GM20431 (cell line): Measurements from ENCODE around the gene CCDC174.
"Not testable (repeated sequence)": the region's sequence is repeated elsewhere in the genome, so short reads cannot be mapped to it uniquely, and the experiment has no call there.

Experiments used
- in situ Hi-C: fragments of 300-500 bp; cut with MseI, MboI; formaldehyde crosslinking; loops from one replicate; pipeline ENCODE4 v1.15.0; 2020; ENCODE audit warnings: low sequenced_read_pairs; ENCODE audit not compliant: unreplicated experiment

CCDC174 gene

DNA sequence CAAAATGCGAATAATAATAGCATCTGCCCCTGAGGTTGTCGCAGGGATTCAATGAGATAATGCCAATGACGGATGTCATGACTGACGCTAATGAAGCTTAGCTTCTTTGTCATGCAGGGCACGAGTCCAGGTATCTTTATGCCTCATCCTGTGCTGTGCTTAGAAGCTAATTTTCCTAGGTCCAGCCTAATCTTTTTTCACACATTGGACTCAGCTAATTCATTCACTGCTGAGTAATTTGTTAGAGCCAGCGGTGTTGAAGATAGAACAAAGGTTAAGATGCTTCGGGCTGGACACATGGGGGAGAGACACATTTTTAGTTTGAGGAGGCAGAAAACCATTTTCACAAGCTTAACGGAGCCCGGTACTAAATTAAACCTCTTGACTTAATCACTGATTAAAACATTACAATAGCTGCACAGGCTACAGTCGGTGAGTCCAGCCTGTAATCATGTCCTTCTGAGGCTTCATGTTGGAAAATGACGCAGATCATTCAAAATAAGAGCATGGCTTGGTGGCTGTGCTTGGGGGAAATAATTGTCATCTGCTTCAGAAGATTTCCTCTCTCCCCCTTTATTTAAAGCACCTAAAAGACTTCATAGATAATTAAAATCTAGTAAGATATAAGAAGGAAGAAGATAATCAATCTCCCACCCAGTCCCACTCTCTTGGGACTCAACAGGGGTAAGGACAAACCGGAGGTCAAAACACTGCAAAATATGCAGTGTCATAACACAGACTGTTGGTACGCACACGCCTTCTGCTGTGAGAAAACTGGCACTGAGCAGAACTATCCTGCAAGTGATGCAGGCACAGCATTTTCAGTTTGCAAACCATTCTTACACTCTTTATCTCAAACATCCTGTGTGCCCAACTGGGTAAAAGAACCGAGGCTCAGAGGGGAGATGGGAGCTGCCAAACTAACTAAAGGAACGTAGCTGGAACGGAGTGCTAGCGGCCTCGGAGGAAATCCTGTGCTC lies 3.3 kb upstream of the CCDC174 start:
- in situ Hi-C loops: loop anchor here (25.0 kb wide), 1 partner anchor 264 kb away; no protein-coding TSS in a partner anchor

DNA sequence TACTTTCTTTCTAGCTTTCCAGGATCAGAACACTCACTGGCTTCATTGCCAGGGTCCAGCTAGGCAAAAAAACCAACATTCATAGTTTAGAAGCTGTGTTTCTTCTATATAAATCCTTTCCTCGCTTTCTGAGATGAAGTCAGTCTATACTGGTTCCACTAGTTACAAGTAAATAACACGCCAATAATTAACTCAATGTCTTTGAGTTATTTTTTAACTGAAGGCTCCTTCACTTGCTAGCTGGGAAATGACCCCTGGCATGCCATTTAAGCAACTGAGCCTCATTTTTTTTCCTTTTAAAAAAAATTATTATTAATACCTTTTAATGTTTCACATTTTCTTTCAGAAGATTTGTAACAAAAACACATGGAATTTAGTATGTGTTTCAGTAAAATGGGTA lies 2.1 kb upstream of the CCDC174 start:
- in situ Hi-C loops: loop anchor here (25.0 kb wide), 1 partner anchor 263 kb away; no protein-coding TSS in a partner anchor

- in situ Hi-C loops: no loop called here
Observed at GRCh38 chr3:14650193-14650592, 1.4 kb upstream of the CCDC174 start.

GRCh38 chr3:14652360-14652907 lies 872 bp downstream of the CCDC174 start:
- in situ Hi-C loops: not testable (repeated sequence)

- in situ Hi-C loops: no loop called here
Observed at GRCh38 chr3:14657579-14657978, 6.0 kb downstream of the CCDC174 start.

DNA sequence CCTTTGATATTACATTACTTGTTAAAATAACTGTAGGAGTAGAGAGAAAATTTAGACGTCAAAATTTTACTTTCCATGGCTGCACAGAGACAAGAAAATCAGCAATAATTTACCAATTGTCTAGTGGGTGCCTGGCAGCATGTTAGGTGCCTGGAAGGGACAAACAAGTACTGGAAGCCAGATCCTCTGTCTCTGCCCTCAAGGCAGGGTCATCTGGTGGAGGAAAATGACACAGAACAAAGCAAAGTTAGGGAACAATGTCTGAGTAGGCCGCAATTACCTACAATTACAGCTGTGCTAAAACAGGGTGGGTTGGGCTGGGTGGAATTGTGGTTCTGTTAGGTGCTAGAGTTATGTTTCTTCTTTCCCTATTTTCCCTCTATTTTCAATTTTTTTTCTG lies 7.4 kb downstream of the CCDC174 start:
- in situ Hi-C loops: no loop called here

DNA sequence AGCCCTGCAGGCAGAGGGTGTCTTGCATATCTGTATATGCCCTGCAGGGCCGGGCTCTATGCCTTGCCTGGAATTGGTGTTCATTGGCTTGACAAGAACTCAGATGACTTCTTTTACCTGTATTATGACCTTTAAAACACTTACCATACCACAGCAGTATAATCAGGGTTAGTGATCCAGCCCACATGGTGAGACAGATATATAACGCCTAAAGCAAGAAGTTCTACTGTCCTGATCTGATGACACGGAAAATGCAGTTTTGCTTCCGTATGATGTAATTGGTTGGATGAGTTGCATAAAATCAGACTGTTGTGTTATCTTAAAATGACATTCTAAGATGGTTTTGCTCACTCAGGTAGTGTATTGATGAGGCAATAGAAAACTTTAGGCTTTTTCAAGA lies 9.4 kb downstream of the CCDC174 start:
- in situ Hi-C loops: no loop called here

DNA sequence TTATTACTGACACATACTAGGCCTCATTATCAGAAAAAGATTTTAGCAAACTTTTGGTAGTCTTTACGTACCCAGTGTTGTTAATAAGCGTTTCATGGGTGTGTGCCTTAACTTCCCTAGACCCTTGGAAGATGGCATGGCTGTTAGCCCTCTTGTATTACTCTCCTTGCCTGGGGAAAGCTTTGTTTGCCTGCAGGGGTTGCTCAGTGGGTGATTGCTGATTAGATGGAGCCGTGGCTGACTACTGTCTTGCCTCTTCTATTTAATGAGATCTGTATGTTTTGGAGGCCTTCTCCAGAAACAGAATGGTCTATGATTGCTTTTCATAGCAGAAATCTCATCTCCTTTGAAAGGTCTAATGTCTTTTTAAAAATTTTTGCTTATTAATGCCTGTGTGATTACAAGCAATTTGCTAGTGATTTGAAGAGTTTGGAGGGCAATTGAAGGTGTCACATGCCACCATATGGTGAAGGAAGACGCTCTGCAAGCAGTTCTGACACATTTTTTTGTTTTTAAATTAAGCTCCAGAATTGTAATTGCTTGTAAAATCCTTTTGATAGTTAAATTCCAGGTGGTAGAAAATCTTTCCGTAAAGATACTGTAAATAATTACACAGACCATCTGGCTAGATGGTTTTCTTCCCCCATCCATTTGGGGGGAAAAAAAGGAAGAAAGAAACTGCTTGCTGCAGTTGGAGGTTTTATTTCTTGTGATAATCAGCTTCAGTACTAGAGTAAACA lies 12.0 kb downstream of the CCDC174 start:
- in situ Hi-C loops: no loop called here

GRCh38 chr3:14664170-14664569 lies 12.6 kb downstream of the CCDC174 start:
- in situ Hi-C loops: no loop called here

DNA sequence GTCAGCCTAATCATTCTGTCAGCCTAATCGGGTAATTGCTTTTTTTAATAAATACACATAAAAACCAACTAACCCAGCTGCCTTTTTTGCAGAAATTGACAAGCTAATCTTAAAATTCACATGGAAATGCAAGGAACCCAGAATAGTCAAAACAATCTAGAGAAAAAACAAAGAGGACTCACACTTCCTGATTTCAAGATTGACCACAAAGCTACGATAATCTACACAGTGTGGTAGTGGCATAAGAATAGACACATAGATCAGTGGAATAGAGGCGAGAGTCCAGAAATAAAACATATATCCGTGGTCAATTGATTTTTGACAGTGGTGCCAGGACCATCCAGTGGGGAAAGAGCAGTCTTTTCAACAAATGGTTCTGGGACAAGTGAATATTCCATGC lies 21.0 kb downstream of the CCDC174 start:
- in situ Hi-C loops: no loop called here

DNA sequence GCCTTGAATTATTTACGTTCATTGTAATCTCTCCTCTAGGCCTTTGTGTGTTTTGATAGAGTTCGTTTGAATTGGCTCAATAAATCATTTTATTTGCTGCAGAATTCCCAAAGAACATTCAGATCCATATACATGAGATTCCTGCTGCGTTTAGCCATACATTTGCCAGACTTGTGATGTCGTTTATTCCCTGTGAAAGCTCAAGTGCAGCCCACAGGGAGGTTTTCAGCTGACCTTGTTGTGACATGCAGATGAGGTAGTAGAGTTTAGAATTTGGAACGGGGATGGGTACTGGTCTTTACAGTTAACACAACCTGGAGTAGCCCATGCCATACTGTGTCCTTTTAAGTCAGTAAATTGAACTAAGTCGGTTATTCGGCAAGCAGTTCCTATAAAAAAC lies 23.3 kb downstream of the CCDC174 start, which contains the start of gene C3orf20:
Gene C3orf20, plus strand, starts transcription at position 301 of the 400 bp plus-strand sequence. CDS start 7,573 bp downstream, outside the sequence.
- in situ Hi-C loops: no loop called here

DNA sequence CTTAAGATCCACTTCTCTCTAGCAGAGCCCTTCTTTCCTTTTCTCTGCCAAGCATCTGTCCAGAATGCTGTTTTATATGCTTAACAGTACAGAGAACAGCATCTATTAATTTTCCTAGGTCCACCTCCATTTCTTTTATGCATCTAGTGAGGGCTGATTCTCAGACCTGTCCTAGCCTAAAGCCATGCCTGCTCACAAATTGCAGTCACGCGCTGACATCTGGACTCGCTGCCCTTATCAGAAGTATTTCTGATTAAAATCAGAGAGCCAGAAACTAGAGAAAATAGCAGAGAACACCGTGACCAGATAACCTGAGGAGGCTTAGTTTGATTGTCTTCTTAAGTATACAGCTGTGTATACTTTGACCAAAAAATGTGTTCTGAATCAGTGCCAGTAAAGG lies 25.3 kb downstream of the CCDC174 start:
- in situ Hi-C loops: no loop called here

DNA sequence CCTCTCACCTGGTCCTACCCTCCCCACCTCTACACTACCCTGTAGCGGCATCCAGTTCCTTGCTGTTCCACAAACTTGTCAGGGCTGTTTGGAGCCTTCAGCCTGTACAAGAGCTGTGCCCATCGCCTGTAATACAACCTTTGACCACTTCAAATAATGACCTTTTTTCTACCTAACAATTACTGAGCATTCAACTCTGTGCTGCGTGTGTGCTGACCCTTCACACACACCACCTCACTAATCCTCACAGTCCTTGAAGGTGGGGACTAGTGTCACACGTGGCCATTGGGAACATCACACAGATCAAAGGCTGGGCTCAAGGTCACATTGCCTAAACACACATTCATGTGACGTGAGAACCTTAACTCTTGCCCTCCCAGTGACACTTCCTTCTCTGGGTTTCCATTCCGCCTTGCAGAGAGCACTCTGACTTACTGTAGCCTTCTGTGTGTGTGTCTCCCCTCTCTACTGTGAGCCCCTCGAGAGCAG lies 26.5 kb downstream of the CCDC174 start:
- in situ Hi-C loops: no loop called here

GRCh38 chr3:14680115-14680514 lies 28.6 kb downstream of the CCDC174 start:
- in situ Hi-C loops: no loop called here

DNA sequence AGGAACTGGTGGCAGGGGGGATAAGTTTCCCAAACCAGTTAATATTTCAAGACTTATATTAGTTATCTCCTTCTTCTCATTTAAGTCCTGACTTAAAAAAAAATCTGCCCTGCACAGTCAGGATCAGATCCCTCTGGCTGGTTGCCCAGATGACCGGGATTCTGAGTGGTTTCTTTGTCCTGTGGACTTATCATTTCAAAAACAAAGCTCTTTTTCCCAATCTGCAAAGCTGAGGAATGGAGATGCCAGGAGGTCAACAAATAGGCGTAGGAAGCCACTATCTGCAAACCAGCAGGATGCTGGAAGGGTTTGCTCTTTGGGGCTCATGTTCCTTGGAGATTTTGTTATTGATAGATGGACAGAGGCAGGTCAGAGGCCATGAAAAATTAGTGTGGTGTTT lies 29.2 kb downstream of the CCDC174 start:
- in situ Hi-C loops: no loop called here

GRCh38 chr3:14684447-14684846 lies 32.9 kb downstream of the CCDC174 start:
- in situ Hi-C loops: no loop called here

GRCh38 chr3:14685179-14685578 lies 33.6 kb downstream of the CCDC174 start:
- in situ Hi-C loops: no loop called here

DNA sequence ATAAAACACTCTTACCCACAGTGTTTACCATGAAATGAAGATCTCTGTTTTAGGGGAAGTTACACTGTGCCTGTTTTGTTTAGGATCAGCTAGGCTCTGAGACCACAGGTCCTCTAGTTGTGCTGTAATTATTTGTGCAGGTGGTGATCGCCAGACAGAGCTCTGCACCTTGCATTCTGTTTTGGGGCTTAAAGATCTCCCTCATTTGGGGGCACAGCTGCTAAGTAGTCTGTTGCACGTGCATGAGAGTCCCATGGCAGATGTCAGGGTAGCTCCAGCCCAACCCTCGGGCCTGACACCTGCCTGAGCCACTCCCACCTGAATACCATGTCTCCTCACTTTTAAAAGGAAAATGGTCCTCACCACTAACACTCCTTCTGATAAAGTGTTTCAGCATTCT lies 35.8 kb downstream of the CCDC174 start:
- in situ Hi-C loops: no loop called here

- in situ Hi-C loops: no loop called here
Observed at GRCh38 chr3:14688525-14688924, 37.0 kb downstream of the CCDC174 start.

- in situ Hi-C loops: no loop called here
Observed at GRCh38 chr3:14689247-14689980, 37.9 kb downstream of the CCDC174 start.
